ENCODE data around the gene COL21A1.

The COL21A1 gene

GRCh38 chr6:56036916-56037600 is 210.3 kb downstream of the COL21A1 start:
- no peaks in the 10 kb centered on the region for H3K27me3 ChIP-seq (ENCODE audit: control insufficient read depth, insufficient read depth, low read length)
- no peak overlapping the region for H3K9ac ChIP-seq (ENCODE audit: low read depth, low read length)
- no peaks in the 10 kb centered on the region for H3K9me3 ChIP-seq (ENCODE audit: control insufficient read depth, insufficient read depth, low read length)
- no peak overlapping the region for H3K4me3 ChIP-seq (ENCODE audit: low read depth, low read length)
- no peak overlapping the region for H3K27ac ChIP-seq (ENCODE audit: low read depth, low read length)
- no peaks in the 10 kb centered on the region for H3K36me3 ChIP-seq (ENCODE audit: control insufficient read depth, insufficient read depth, low read length)
- H3K4me1 ChIP-seq (ENCODE audit: control insufficient read depth, insufficient read depth, low read length), result no peaks in the 10 kb centered on the region

GRCh38 chr6:56033401-56033800 is 214.0 kb downstream of the COL21A1 start:
- no peak overlapping the region for H3K9ac ChIP-seq (ENCODE audit: low read depth, low read length)
- H3K4me3 ChIP-seq (ENCODE audit: low read depth, low read length), result no peak overlapping the region
- H3K27ac ChIP-seq (ENCODE audit: low read depth, low read length), result no peak overlapping the region
- no peaks in the 10 kb centered on the region for H3K36me3 ChIP-seq (ENCODE audit: control insufficient read depth, insufficient read depth, low read length)
- H3K9me3 ChIP-seq (ENCODE audit: control insufficient read depth, insufficient read depth, low read length), result no peaks in the 10 kb centered on the region
- H3K27me3 ChIP-seq (ENCODE audit: control insufficient read depth, insufficient read depth, low read length), result no peaks in the 10 kb centered on the region
- no peaks in the 10 kb centered on the region for H3K4me1 ChIP-seq (ENCODE audit: control insufficient read depth, insufficient read depth, low read length)

GRCh38 chr6:56032715-56033260 is 214.6 kb downstream of the COL21A1 start:
- no peak overlapping the region for H3K4me3 ChIP-seq (ENCODE audit: low read depth, low read length)
- no peaks in the 10 kb centered on the region for H3K9me3 ChIP-seq (ENCODE audit: control insufficient read depth, insufficient read depth, low read length)
- H3K36me3 ChIP-seq (ENCODE audit: control insufficient read depth, insufficient read depth, low read length), result no peaks in the 10 kb centered on the region
- H3K27me3 ChIP-seq (ENCODE audit: control insufficient read depth, insufficient read depth, low read length), result no peaks in the 10 kb centered on the region
- no peak overlapping the region for H3K27ac ChIP-seq (ENCODE audit: low read depth, low read length)
- no peaks in the 10 kb centered on the region for H3K4me1 ChIP-seq (ENCODE audit: control insufficient read depth, insufficient read depth, low read length)
- no peak overlapping the region for H3K9ac ChIP-seq (ENCODE audit: low read depth, low read length)

- Histone ChIP-seq H3K36me3 (ENCODE audit: control insufficient read depth, insufficient read depth, low read length) (no peaks in the 10 kb centered on the region), H3K4me1 (ENCODE audit: control insufficient read depth, insufficient read depth, low read length) (peaks cover 3% of the 10 kb centered on the region; the same call in 1 of the 2 replicates), H3K27ac (ENCODE audit: low read depth, low read length) (no peak overlapping the region), H3K4me3 (ENCODE audit: low read depth, low read length) (no peak overlapping the region), H3K9ac (ENCODE audit: low read depth, low read length) (no peak overlapping the region), H3K9me3 (ENCODE audit: control insufficient read depth, insufficient read depth, low read length) (no peaks in the 10 kb centered on the region), H3K27me3 (ENCODE audit: control insufficient read depth, insufficient read depth, low read length) (no peaks in the 10 kb centered on the region)
Measured at GRCh38 chr6:56027865-56028264, 219.5 kb downstream of the COL21A1 start.

- H3K36me3 ChIP-seq (ENCODE audit: control insufficient read depth, insufficient read depth, low read length), result no peaks in the 10 kb centered on the region
- H3K4me3 ChIP-seq (ENCODE audit: low read depth, low read length), result no peak overlapping the region
- no peak overlapping the region for H3K9ac ChIP-seq (ENCODE audit: low read depth, low read length)
- no peaks in the 10 kb centered on the region for H3K9me3 ChIP-seq (ENCODE audit: control insufficient read depth, insufficient read depth, low read length)
- H3K27ac ChIP-seq (ENCODE audit: low read depth, low read length), result no peak overlapping the region
- peaks cover 12% of the 10 kb centered on the region for H3K4me1 ChIP-seq (ENCODE audit: control insufficient read depth, insufficient read depth, low read length)
- H3K27me3 ChIP-seq (ENCODE audit: control insufficient read depth, insufficient read depth, low read length), result no peaks in the 10 kb centered on the region
Measured at GRCh38 chr6:56026455-56027180, 220.8 kb downstream of the COL21A1 start.

GRCh38 chr6:56025795-56026194 is 221.6 kb downstream of the COL21A1 start:
- H3K27ac ChIP-seq (ENCODE audit: low read depth, low read length), result no peak overlapping the region
- peaks cover 3% of the 10 kb centered on the region; the same call in 1 of the 2 replicates for H3K9me3 ChIP-seq (ENCODE audit: control insufficient read depth, insufficient read depth, low read length)
- no peak overlapping the region for H3K9ac ChIP-seq (ENCODE audit: low read depth, low read length)

GRCh38 chr6:56024931-56025330 is 222.4 kb downstream of the COL21A1 start:
- Histone ChIP-seq H3K4me3 (ENCODE audit: low read depth, low read length) (no peak overlapping the region), H3K9me3 (ENCODE audit: control insufficient read depth, insufficient read depth, low read length) (peaks cover 6% of the 10 kb centered on the region; the same call in 1 of the 2 replicates), H3K36me3 (ENCODE audit: control insufficient read depth, insufficient read depth, low read length) (no peaks in the 10 kb centered on the region), H3K27me3 (ENCODE audit: control insufficient read depth, insufficient read depth, low read length) (no peaks in the 10 kb centered on the region), H3K4me1 (ENCODE audit: control insufficient read depth, insufficient read depth, low read length) (peaks cover 15% of the 10 kb centered on the region), H3K27ac (ENCODE audit: low read depth, low read length) (no peak overlapping the region), H3K9ac (ENCODE audit: low read depth, low read length) (no peak overlapping the region)

More at GRCh38 chr6:56025795-56026194, 221.6 kb downstream of the COL21A1 start:
- Histone ChIP-seq H3K4me3 (ENCODE audit: low read depth, low read length) (no peak overlapping the region), H3K36me3 (ENCODE audit: control insufficient read depth, insufficient read depth, low read length) (no peaks in the 10 kb centered on the region), H3K4me1 (ENCODE audit: control insufficient read depth, insufficient read depth, low read length) (peaks cover 15% of the 10 kb centered on the region), H3K27me3 (ENCODE audit: control insufficient read depth, insufficient read depth, low read length) (no peaks in the 10 kb centered on the region)

GRCh38 chr6:56023829-56024228 is 223.6 kb downstream of the COL21A1 start:
- Histone ChIP-seq H3K36me3 (ENCODE audit: control insufficient read depth, insufficient read depth, low read length) (no peaks in the 10 kb centered on the region), H3K27ac (ENCODE audit: low read depth, low read length) (no peak overlapping the region), H3K27me3 (ENCODE audit: control insufficient read depth, insufficient read depth, low read length) (no peaks in the 10 kb centered on the region), H3K4me3 (ENCODE audit: low read depth, low read length) (no peak overlapping the region), H3K9ac (ENCODE audit: low read depth, low read length) (no peak overlapping the region), H3K9me3 (ENCODE audit: control insufficient read depth, insufficient read depth, low read length) (peaks cover 6% of the 10 kb centered on the region; the same call in 1 of the 2 replicates), H3K4me1 (ENCODE audit: control insufficient read depth, insufficient read depth, low read length) (peaks cover 15% of the 10 kb centered on the region)

GRCh38 chr6:56022678-56023077 is 224.7 kb downstream of the COL21A1 start:
- no peaks in the 10 kb centered on the region for H3K36me3 ChIP-seq (ENCODE audit: control insufficient read depth, insufficient read depth, low read length)

GRCh38 chr6:56021943-56022342 is 225.4 kb downstream of the COL21A1 start:
- H3K9ac ChIP-seq (ENCODE audit: low read depth, low read length), result no peak overlapping the region
- peaks cover 15% of the 10 kb centered on the region for H3K4me1 ChIP-seq (ENCODE audit: control insufficient read depth, insufficient read depth, low read length)
- no peak overlapping the region for H3K27ac ChIP-seq (ENCODE audit: low read depth, low read length)
- H3K36me3 ChIP-seq (ENCODE audit: control insufficient read depth, insufficient read depth, low read length), result no peaks in the 10 kb centered on the region
- no peak overlapping the region for H3K4me3 ChIP-seq (ENCODE audit: low read depth, low read length)
- no peaks in the 10 kb centered on the region for H3K27me3 ChIP-seq (ENCODE audit: control insufficient read depth, insufficient read depth, low read length)
- H3K9me3 ChIP-seq (ENCODE audit: control insufficient read depth, insufficient read depth, low read length), result peaks cover 6% of the 10 kb centered on the region; the same call in 1 of the 2 replicates

More at GRCh38 chr6:56022678-56023077, 224.7 kb downstream of the COL21A1 start:
- peaks cover 15% of the 10 kb centered on the region for H3K4me1 ChIP-seq (ENCODE audit: control insufficient read depth, insufficient read depth, low read length)
- H3K27ac ChIP-seq (ENCODE audit: low read depth, low read length), result no peak overlapping the region
- H3K9ac ChIP-seq (ENCODE audit: low read depth, low read length), result no peak overlapping the region
- H3K27me3 ChIP-seq (ENCODE audit: control insufficient read depth, insufficient read depth, low read length), result no peaks in the 10 kb centered on the region
- H3K4me3 ChIP-seq (ENCODE audit: low read depth, low read length), result no peak overlapping the region
- peaks cover 6% of the 10 kb centered on the region; the same call in 1 of the 2 replicates for H3K9me3 ChIP-seq (ENCODE audit: control insufficient read depth, insufficient read depth, low read length)

GRCh38 chr6:56019973-56020372 is 227.4 kb downstream of the COL21A1 start:
- no peak overlapping the region for H3K4me3 ChIP-seq (ENCODE audit: low read depth, low read length)
- peaks cover 15% of the 10 kb centered on the region for H3K4me1 ChIP-seq (ENCODE audit: control insufficient read depth, insufficient read depth, low read length)
- peaks cover 6% of the 10 kb centered on the region; the same call in 1 of the 2 replicates for H3K9me3 ChIP-seq (ENCODE audit: control insufficient read depth, insufficient read depth, low read length)
- H3K36me3 ChIP-seq (ENCODE audit: control insufficient read depth, insufficient read depth, low read length), result no peaks in the 10 kb centered on the region
- H3K9ac ChIP-seq (ENCODE audit: low read depth, low read length), result no peak overlapping the region
- no peaks in the 10 kb centered on the region for H3K27me3 ChIP-seq (ENCODE audit: control insufficient read depth, insufficient read depth, low read length)
- H3K27ac ChIP-seq (ENCODE audit: low read depth, low read length), result no peak overlapping the region
